ENCODE results near the gene MYOCD.

Gene MYOCD

DNA sequence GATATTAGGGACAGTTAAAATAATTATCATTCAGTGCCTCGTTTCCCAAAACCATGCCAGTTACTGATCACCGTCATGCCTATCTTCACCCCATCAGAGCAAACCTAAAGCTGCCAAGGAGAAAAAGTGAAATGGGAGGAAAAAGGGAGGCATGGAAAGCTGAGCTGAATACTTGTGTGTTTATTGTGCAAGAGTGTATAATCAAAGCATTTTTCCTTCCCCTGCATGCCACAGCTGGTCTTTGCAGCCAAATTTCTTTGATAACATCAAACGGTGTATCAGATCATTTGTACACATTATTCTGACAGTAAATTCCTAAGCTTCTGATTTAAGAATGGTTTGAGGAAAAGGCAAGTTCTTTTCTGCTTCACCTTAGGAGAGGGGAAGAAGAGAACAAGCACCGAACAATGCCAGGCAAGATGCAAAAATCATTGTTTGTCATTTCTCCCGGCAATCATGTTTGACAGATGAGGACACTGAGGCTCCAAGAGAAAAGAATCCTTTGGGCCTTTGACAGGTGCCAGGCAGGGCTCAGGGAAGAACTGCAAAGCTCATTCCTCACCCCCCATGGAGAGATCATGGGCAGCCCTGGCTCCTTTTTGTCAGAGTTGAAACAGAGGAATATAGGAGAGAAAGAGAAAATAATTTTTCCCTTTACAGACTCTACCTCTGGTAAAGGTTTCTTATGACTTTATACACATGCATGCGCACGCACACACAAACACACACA lies 72.2 kb downstream of the MYOCD start:
- no peak for DNase-seq (ENCODE audit: extremely low read depth, low read depth)
- no peak overlapping the region for H3K4me3 ChIP-seq (replicated peaks; ENCODE audit: low read depth, low read length)
- TF ChIP-seq CTCF (IDR thresholded peaks at IDR 0.05; ENCODE audit: low read depth, low read length, missing control alignments): no peak

GRCh38 chr17:12738624-12739023 lies 72.9 kb downstream of the MYOCD start:
- TF ChIP-seq CTCF (IDR thresholded peaks at IDR 0.05; ENCODE audit: low read depth, low read length, missing control alignments): no peak
- no peak for DNase-seq (ENCODE audit: extremely low read depth, low read depth)
- no peak overlapping the region for H3K4me3 ChIP-seq (replicated peaks; ENCODE audit: low read depth, low read length)

GRCh38 chr17:12739500-12739899 lies 73.8 kb downstream of the MYOCD start:
- DNase-seq (ENCODE audit: extremely low read depth, low read depth): no peak
- H3K4me3 ChIP-seq (replicated peaks; ENCODE audit: low read depth, low read length): no peak overlapping the region
- TF ChIP-seq CTCF (IDR thresholded peaks at IDR 0.05; ENCODE audit: low read depth, low read length, missing control alignments): no peak

DNA sequence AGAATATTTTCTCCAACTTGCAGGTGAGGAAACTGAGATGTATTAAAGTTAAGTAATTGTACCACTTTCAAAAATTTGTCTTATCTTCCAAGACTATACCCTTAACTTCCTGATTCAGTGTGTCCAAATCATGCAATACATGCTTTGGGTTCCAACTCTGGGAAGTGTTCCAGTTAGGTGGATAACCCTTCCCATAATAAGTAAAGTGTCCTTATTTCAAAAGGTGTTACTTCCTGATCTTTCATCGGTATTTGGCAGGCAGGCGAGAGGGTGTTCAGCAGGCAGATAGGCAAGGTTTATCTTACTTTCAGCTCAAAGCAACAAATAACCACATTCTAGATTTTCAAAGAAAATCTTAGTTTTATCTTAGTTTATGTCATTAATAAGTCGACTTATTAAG lies 77.4 kb downstream of the MYOCD start:
- H3K4me3 ChIP-seq (replicated peaks; ENCODE audit: low read depth, low read length): no peak overlapping the region
- no peak for TF ChIP-seq CTCF (IDR thresholded peaks at IDR 0.05; ENCODE audit: low read depth, low read length, missing control alignments)
- DNase-seq (ENCODE audit: extremely low read depth, low read depth): no peak

- no peak overlapping the region for H3K4me3 ChIP-seq (replicated peaks; ENCODE audit: low read depth, low read length)
- no peak for TF ChIP-seq CTCF (IDR thresholded peaks at IDR 0.05; ENCODE audit: low read depth, low read length, missing control alignments)
- no peak for DNase-seq (ENCODE audit: extremely low read depth, low read depth)
These were observed 78.6 kb downstream of the MYOCD start for GRCh38 chr17:12744298-12744697.

DNA sequence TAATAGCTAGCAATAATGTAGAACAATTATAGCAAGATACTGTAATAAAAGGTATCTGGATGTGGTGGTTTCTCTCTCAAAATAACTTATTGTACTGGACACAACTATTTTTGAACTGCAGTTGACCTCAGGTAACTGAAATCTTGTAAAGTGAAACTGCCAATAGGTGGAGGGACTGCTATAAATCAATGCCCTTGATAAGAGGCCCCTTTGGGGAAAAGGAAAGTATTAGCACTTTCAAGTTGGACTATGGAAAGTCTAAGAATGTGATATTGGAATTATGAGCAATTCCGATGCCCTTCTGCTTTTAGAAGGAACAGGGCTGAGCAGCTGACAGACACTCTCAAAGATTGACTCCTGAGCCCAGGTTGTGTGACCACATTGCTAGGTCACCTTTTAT lies 79.1 kb downstream of the MYOCD start:
- no peak for DNase-seq (ENCODE audit: extremely low read depth, low read depth)
- no peak for TF ChIP-seq CTCF (IDR thresholded peaks at IDR 0.05; ENCODE audit: low read depth, low read length, missing control alignments)
- H3K4me3 ChIP-seq (replicated peaks; ENCODE audit: low read depth, low read length): no peak overlapping the region

DNA sequence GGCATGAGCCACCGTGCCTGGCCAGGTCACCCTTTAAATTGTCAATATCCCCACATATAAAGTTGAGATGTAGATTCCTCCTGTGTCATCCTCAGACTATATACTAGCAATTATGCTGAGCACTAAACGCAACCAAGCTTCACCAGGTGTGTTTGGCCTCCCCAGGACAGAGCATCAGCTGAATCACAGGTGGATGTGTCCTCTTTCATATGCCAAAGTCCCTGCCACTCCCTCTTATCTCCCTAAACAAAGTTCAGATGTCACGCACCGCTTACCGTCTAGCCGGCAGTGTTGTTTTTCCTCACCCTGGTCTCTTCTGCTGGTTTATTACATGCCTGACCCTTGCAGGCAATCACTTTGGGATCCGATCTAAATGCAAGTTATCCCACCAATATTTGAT lies 79.8 kb downstream of the MYOCD start:
- no peak overlapping the region for H3K4me3 ChIP-seq (replicated peaks; ENCODE audit: low read depth, low read length)
- DNase-seq (ENCODE audit: extremely low read depth, low read depth): no peak
- TF ChIP-seq CTCF (IDR thresholded peaks at IDR 0.05; ENCODE audit: low read depth, low read length, missing control alignments): no peak
